ENCODE data around the gene ZBTB25. TPM values are rescaled to one million over a fixed set of nuclear protein-coding genes. Genes with fewer than 3 reads are reported as not detected.

ZBTB25 gene
- total and polyA plus RNA-seq, 10 of the 15 experiments (the other 5 are each of a cell fraction or from before 2014, with no cell fraction given): 4.1 to 33.9 (median 9.7) TPM

- no peak overlapping the region for H3K4me3 ChIP-seq
- no peak for DNase-seq (ENCODE audit: low read depth, low spot score)
- H3K9ac ChIP-seq (ENCODE audit: control insufficient read depth, insufficient read depth, low read length): no peak overlapping the region
- no peak for TF ChIP-seq TBL1XR1 (IDR thresholded peaks at IDR 0.05; ENCODE audit: low read depth, low read length)
- TF ChIP-seq BMI1 (IDR thresholded peaks at IDR 0.05; ENCODE audit: borderline replicate concordance): no peak
- no peak for TF ChIP-seq ATF7 (IDR thresholded peaks at IDR 0.05; ENCODE audit: low read depth)
- TF ChIP-seq, protein P1, sequence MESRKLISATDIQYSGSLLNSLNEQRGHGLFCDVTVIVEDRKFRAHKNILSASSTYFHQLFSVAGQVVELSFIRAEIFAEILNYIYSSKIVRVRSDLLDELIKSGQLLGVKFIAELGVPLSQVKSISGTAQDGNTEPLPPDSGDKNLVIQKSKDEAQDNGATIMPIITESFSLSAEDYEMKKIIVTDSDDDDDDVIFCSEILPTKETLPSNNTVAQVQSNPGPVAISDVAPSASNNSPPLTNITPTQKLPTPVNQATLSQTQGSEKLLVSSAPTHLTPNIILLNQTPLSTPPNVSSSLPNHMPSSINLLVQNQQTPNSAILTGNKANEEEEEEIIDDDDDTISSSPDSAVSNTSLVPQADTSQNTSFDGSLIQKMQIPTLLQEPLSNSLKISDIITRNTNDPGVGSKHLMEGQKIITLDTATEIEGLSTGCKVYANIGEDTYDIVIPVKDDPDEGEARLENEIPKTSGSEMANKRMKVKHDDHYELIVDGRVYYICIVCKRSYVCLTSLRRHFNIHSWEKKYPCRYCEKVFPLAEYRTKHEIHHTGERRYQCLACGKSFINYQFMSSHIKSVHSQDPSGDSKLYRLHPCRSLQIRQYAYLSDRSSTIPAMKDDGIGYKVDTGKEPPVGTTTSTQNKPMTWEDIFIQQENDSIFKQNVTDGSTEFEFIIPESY (IDR thresholded peaks at IDR 0.05): no peak
- TF ChIP-seq RAD51 (IDR thresholded peaks at IDR 0.05): no peak
- peak; percentile 82 for TF ChIP-seq NR2C1 (IDR thresholded peaks at IDR 0.05)
- TF ChIP-seq EZH2 (IDR thresholded peaks at IDR 0.05; ENCODE audit: borderline replicate concordance, control insufficient read depth, low read depth, low read length): no peak
- peak; percentile 88 for TF ChIP-seq NR2F1 (conservative IDR thresholded peaks at IDR 0.05)
- TF ChIP-seq KAT2A (conservative IDR thresholded peaks at IDR 0.05; ENCODE audit: control insufficient read depth, low read depth, low read length): no peak
- no peak for ATAC-seq
- no TSS peak for BruUV-seq (replicated peaks)
- ChIA-PET RAD21 (ENCODE audit: unreplicated experiment) (interaction anchor here (0.7 kb wide), 2 partner anchors 23 to 51 kb away, joined by 3 read pairs; no protein-coding TSS in a partner anchor), POLR2A (no interaction called here), CTCF (interaction anchor here (0.8 to 4.7 kb wide), 8 partner anchors 14 to 475 kb away, joined by 3 to 38 read pairs (median 3); no protein-coding TSS in a partner anchor), SMC1A (ENCODE audit: uncharacterized antibody, unreplicated experiment) (interaction anchor here (0.9 to 4.8 kb wide), 3 partner anchors 18 to 95 kb away, joined by 3 to 21 read pairs (median 4); no protein-coding TSS in a partner anchor)
- H3K4me1 ChIP-seq (ENCODE audit: control insufficient read depth, insufficient read depth, low read length): no peaks in the 10 kb centered on the region
- no peaks in the 10 kb centered on the region for H3K9me3 ChIP-seq (replicated peaks; ENCODE audit: control insufficient read depth, insufficient read depth, low read length)
- H3K36me3 ChIP-seq (ENCODE audit: control insufficient read depth in 2 of 2, insufficient read depth in 2 of 2, low read length in 1 of 2): peaks cover 22 to 35% of the 10 kb centered on the region in 2 experiments
- in situ Hi-C loops (cut with MboI): no loop called here
- H3K27me3 ChIP-seq (replicated peaks in 1 of 2; ENCODE audit: control insufficient read depth in 2 of 2, insufficient read depth in 2 of 2, low read length in 1 of 2): no peaks in the 10 kb centered on the region
- FAIRE-seq: no peak
- intact Hi-C loops (cut with micrococcal nuclease; ENCODE audit: unreplicated experiment): no loop called here
- no peak overlapping the region for H3K27ac ChIP-seq (ENCODE audit: control insufficient read depth, insufficient read depth)
- no peak overlapping the region for H3K4me2 ChIP-seq (ENCODE audit: control insufficient read depth, insufficient read depth)
- H3K79me2 ChIP-seq (ENCODE audit: control insufficient read depth, insufficient read depth, low read length): no peaks in the 10 kb centered on the region
- no peak overlapping the region for H2AFZ ChIP-seq (ENCODE audit: control insufficient read depth, low read depth, low read length)
- 17% methylated on average over 3 of the region's 3 CpGs for WGBS (ENCODE audit: insufficient coverage, insufficient replicate concordance, low lambda C conversion rate, missing lambda C conversion rate)
- H4K20me1 ChIP-seq (ENCODE audit: control insufficient read depth, insufficient read depth): no peaks in the 10 kb centered on the region
Measured at GRCh38 chr14:64416348-64416932, 87.2 kb downstream of the ZBTB25 start.

Data from GM12878 (cell line).